IMR-90 (cell line): ENCODE results near the gene TACR2. TPM values are rescaled to one million over a fixed set of nuclear protein-coding genes. Genes with fewer than 3 reads are reported as not detected.

ENCODE experiments used
- ATAC-seq: fragments of 200-7000 bp; cut with Tn5 transposase; 2 replicates; pipeline ENCODE4 v1.9.1; 2020; ENCODE audit warnings: low read depth, mild to moderate bottlenecking, moderate library complexity
- BruUV-seq: library from RNA; stranded (reverse); fragments of 400-500 nt; replicated peaks from 2 replicates; lab custom pipeline; 2021; lab: Mats Ljungman, UMichigan
- CTCF ChIA-PET: fragments of 300-600 bp; formaldehyde crosslinking; extraction: SDS; loops from one replicate; lab custom pipeline; 2021; ENCODE audit warnings: antibody characterized with exemption; lab: Yijun Ruan, JAX
- POLR2A ChIA-PET: fragments of 300-600 bp; sonication (Branson Sonifier 250); formaldehyde crosslinking; loops from one replicate; lab custom pipeline; 2022; ENCODE audit warnings: antibody characterized with exemption; ENCODE audit not compliant: unreplicated experiment; lab: Charles Lee
- DNase-seq: peaks from one replicate; pipeline ENCODE4 v3.0.0; 2013
- H2AFZ ChIP-seq: replicated peaks from 2 replicates; pipeline ENCODE3; 2013; ENCODE audit warnings: low read length, mild to moderate bottlenecking; ENCODE audit not compliant: poor library complexity
- H2AK5ac ChIP-seq: 2 replicates; pipeline ENCODE4 v1.6.1; 2013; ENCODE audit warnings: low read depth, low read length, inconsistent platforms
- H2AK9ac ChIP-seq: replicated peaks from 2 replicates; pipeline ENCODE3; 2013; ENCODE audit warnings: mild to moderate bottlenecking, low read depth, low read length, moderate library complexity; ENCODE audit not compliant: poor library complexity
- H2BK120ac ChIP-seq: 2 replicates; pipeline ENCODE4 v1.6.1; 2013; ENCODE audit warnings: low read depth, low read length, inconsistent platforms
- H2BK15ac ChIP-seq: 3 replicates; pipeline ENCODE4 v1.6.1; 2013; ENCODE audit warnings: low read depth, low read length, inconsistent platforms
- H2BK20ac ChIP-seq: 2 replicates; pipeline ENCODE4 v1.6.1; 2013; ENCODE audit warnings: low read depth, mild to moderate bottlenecking, inconsistent platforms, low read length, moderate library complexity
- H2BK5ac ChIP-seq: 2 replicates; pipeline ENCODE4 v1.6.1; 2013; ENCODE audit warnings: mild to moderate bottlenecking, low read depth, low read length, inconsistent platforms; ENCODE audit not compliant: poor library complexity, severe bottlenecking
- H3K14ac ChIP-seq: replicated peaks from 2 replicates; pipeline ENCODE4 v1.6.1; 2013; ENCODE audit warnings: low read depth, low read length, inconsistent platforms
- H3K18ac ChIP-seq: 2 replicates; pipeline ENCODE4 v1.6.1; 2013; ENCODE audit warnings: low read depth, low read length, control low read depth
- H3K23ac ChIP-seq: 2 replicates; pipeline ENCODE4 v1.6.1; 2013; ENCODE audit warnings: low read depth, low read length, inconsistent platforms
- H3K27ac ChIP-seq: 2 replicates; pipeline ENCODE4 v1.5.1; 2013; ENCODE audit warnings: mild to moderate bottlenecking, control low read depth, low read length; ENCODE audit not compliant: insufficient read depth
- H3K27me3 ChIP-seq: 2 replicates; pipeline ENCODE4 v1.6.1; 2013; ENCODE audit warnings: low read length; ENCODE audit not compliant: control insufficient read depth, insufficient read depth
- H3K36me3 ChIP-seq: 2 replicates; pipeline ENCODE4 v1.6.1; 2013; ENCODE audit warnings: low read length, mixed read lengths; ENCODE audit not compliant: control insufficient read depth, insufficient read depth
- H3K4ac ChIP-seq: 2 replicates; pipeline ENCODE4 v1.6.1; 2013; ENCODE audit warnings: low read depth, low read length, inconsistent platforms
- H3K4me1 ChIP-seq: 2 replicates; pipeline ENCODE4 v1.6.1; 2013; ENCODE audit warnings: low read length, mixed read lengths; ENCODE audit not compliant: control insufficient read depth, insufficient read depth
- H3K4me2 ChIP-seq: 2 replicates; pipeline ENCODE4 v1.6.1; 2013; ENCODE audit warnings: low read depth, mild to moderate bottlenecking, control low read depth, low read length, moderate library complexity
- H3K4me3 ChIP-seq: 2 replicates; pipeline ENCODE4 v1.5.1; 2013; ENCODE audit warnings: low read depth, mild to moderate bottlenecking, control low read depth, low read length, moderate library complexity; ENCODE audit not compliant: insufficient read depth
- H3K56ac ChIP-seq: 2 replicates; pipeline ENCODE4 v1.6.1; 2013; ENCODE audit warnings: low read length, inconsistent platforms; ENCODE audit not compliant: insufficient read depth; ENCODE audit errors: extremely low read depth
- H3K79me1 ChIP-seq, 2 experiments: 2 replicates each; pipeline ENCODE4 v1.6.1; 2013; ENCODE audit warnings: low read length in 2 of 2, inconsistent platforms in 1 of 2, low read depth in 1 of 2
- H3K9ac ChIP-seq: 2 replicates; pipeline ENCODE4 v1.6.1; 2013; ENCODE audit warnings: low read depth, low read length, control low read depth
- H3K9me1 ChIP-seq: 2 replicates; pipeline ENCODE4 v1.6.1; 2013; ENCODE audit warnings: low read length, inconsistent platforms; ENCODE audit not compliant: insufficient read depth
- H3K9me3 ChIP-seq: 2 replicates; pipeline ENCODE4 v1.6.1; 2013; ENCODE audit warnings: low read length; ENCODE audit not compliant: control insufficient read depth, insufficient read depth
- H4K20me1 ChIP-seq: 2 replicates; pipeline ENCODE4 v1.6.1; 2013; ENCODE audit warnings: low read length, inconsistent platforms; ENCODE audit not compliant: insufficient read depth
- H4K5ac ChIP-seq: 2 replicates; pipeline ENCODE4 v1.6.1; 2013; ENCODE audit warnings: mild to moderate bottlenecking, low read depth, low read length, control low read depth
- H4K8ac ChIP-seq, 2 experiments: 2 replicates each; pipeline ENCODE4 v1.6.1; 2013; ENCODE audit warnings: low read depth in 2 of 2, low read length in 2 of 2, control low read depth in 1 of 2, inconsistent platforms in 1 of 2
- H4K91ac ChIP-seq: 2 replicates; pipeline ENCODE4 v1.6.1; 2013; ENCODE audit warnings: low read depth, low read length, inconsistent platforms; ENCODE audit not compliant: insufficient read depth
- NFE2L2 ChIP-seq: fragments of 150-350 bp; IDR thresholded peaks from 2 replicates; pipeline ENCODE4 v1.6.1; 2016; ENCODE audit warnings: low read depth, mild to moderate bottlenecking, low read length
- RAD21 ChIP-seq: IDR thresholded peaks from 2 replicates; pipeline ENCODE4 v1.6.1; 2012; ENCODE audit warnings: low read length, improper control_type of control experiment
- RCOR1 ChIP-seq: IDR thresholded peaks from 2 replicates; pipeline ENCODE4 v1.6.1; 2012; ENCODE audit warnings: mild to moderate bottlenecking, low read length, improper control_type of control experiment; ENCODE audit not compliant: insufficient replicate concordance
- WGBS, 2 experiments: methylation state at CpG; one replicate each; pipeline versions ENCODE4 v1.1.5 to v1.1.7; 2013; ENCODE audit warnings: missing lambda C conversion rate in 2 of 2; ENCODE audit not compliant: insufficient read length in 1 of 2; ENCODE audit errors: extremely low coverage in 2 of 2; 5-methylcytosine and 5-hydroxymethylcytosine counted together
- dilution Hi-C: fragments of 300-500 bp; cut with HindIII; formaldehyde crosslinking; loops from one replicate; pipeline ENCODE4 v1.14.3; 2018; ENCODE audit warnings: low sequenced_read_pairs; ENCODE audit not compliant: unreplicated experiment
- in situ Hi-C: fragments of 300-500 bp; cut with MboI; formaldehyde crosslinking; loops from 3 replicates; pipeline ENCODE4 v1.14.3; 2019; ENCODE audit warnings: low sequenced_read_pairs, inconsistent platforms, mixed read lengths
- intact Hi-C: fragments of 100-400 bp; cut with micrococcal nuclease; formaldehyde crosslinking; loops from 2 replicates; pipeline ENCODE4 v1.10.0; 2022
- polyA plus RNA-seq, 3 experiments: library from polyadenylated mRNA; depleted of rRNA; stranded (reverse); fragments of >200 nt; gene quantifications; 2 replicates each; pipeline ENCODE4 v1.2.3, GENCODE V29; 2012; ENCODE audit warnings: low replicate concordance in 1 of 3
- total RNA-seq: library from RNA; depleted of rRNA; stranded (reverse); fragments of >200 nt; gene quantifications from 2 replicates; pipeline ENCODE4 v1.2.3, GENCODE V29; 2012

Gene TACR2
- total and polyA plus RNA-seq, 2 of the 4 experiments (the other 2 are of a cell fraction), result not detected

GRCh38 chr10:69405221-69405620 is 11.5 kb downstream of the TACR2 start:
- WGBS, 2 experiments, result 29% methylated on average over 1 of the region's 4 CpGs; no CpG with 5 or more reads in 1 of the 2 experiments
- CTCF ChIA-PET, result interaction anchor here (0.6 kb wide), 2 partner anchors 23 to 27 kb away, joined by 3 to 4 read pairs; no protein-coding TSS in a partner anchor
- no peak overlapping the region for H4K5ac ChIP-seq
- no peak overlapping the region for H3K14ac ChIP-seq
- H2AK9ac ChIP-seq, result no peak overlapping the region
- intact Hi-C loops (no loop called here), in situ Hi-C loops (no loop called here), dilution Hi-C loops (no loop called here)
- H2BK15ac ChIP-seq, result no peak overlapping the region
- no peak overlapping the region for H2BK20ac ChIP-seq
- H3K4me2 ChIP-seq, result no peak overlapping the region
- no TSS peak for BruUV-seq
- TF ChIP-seq RAD21 (no peak), RCOR1 (no peak), NFE2L2 (no peak)
- H3K4me1 ChIP-seq, result peaks cover 12% of the 10 kb centered on the region
- H3K18ac ChIP-seq, result no peak overlapping the region
- no peak overlapping the region for H2AK5ac ChIP-seq
- no peak overlapping the region for H4K8ac ChIP-seq
- H4K20me1 ChIP-seq, result peaks cover 9% of the 10 kb centered on the region; the same call in 1 of the 2 replicates
- POLR2A ChIA-PET, result no interaction called here
- no peak overlapping the region for H4K91ac ChIP-seq
- H3K9me3 ChIP-seq, result no peaks in the 10 kb centered on the region
- 0 out of 4 replicates have a peak, but pooled peaks cover 0 to 3% of the 10 kb centered on the region in 2 experiments for H3K79me1 ChIP-seq
- H2AFZ ChIP-seq, result no peak overlapping the region
- H3K9me1 ChIP-seq, result peaks cover 19% of the 10 kb centered on the region
- no peak overlapping the region for H3K9ac ChIP-seq
- no peak overlapping the region for H3K27ac ChIP-seq
- no peak overlapping the region for H3K23ac ChIP-seq
- H2BK120ac ChIP-seq, result no peak overlapping the region
- DNase-seq, result peak; percentile 15
- H3K4ac ChIP-seq, result no peak overlapping the region
- peaks cover 13% of the 10 kb centered on the region for H3K36me3 ChIP-seq
- ATAC-seq, result no peak
- H3K56ac ChIP-seq, result no peak overlapping the region
- H2BK5ac ChIP-seq, result no peak overlapping the region
- H3K27me3 ChIP-seq, result no peaks in the 10 kb centered on the region
- H3K4me3 ChIP-seq, result no peak overlapping the region
